Measurements from ENCODE around the gene ZFYVE28. TPM values are rescaled to one million over a fixed set of nuclear protein-coding genes. Genes with fewer than 3 reads are reported as not detected.

ZFYVE28 gene
- total RNA-seq, 4 donors from 2014 or later, result 8.9 to 19.1 (median 16.4) TPM

- Histone ChIP-seq H3K4me1 (no peaks in the 10 kb centered on the region), H3K9me3 (no peaks in the 10 kb centered on the region), H3K27ac (no peak overlapping the region), H3K36me3 (no peaks in the 10 kb centered on the region), H3K27me3 (no peaks in the 10 kb centered on the region), H3K4me3 (replicated peaks in 1 of 3) (no peak overlapping the region)
- TF ChIP-seq POLR2A (IDR thresholded peaks at IDR 0.05) (no peak), CTCF (IDR thresholded peaks at IDR 0.05) (no peak)
- DNase-seq, result no peak
- intact Hi-C loops (cut with DNase I), result no loop called here
- WGBS, 2 donors, result 93 to 99% methylated on average over 3 of the region's 3 CpGs
These were observed 135.2 kb downstream of the ZFYVE28 start for GRCh38 chr4:2283199-2283711.

GRCh38 chr4:2281575-2282343 lies 136.7 kb downstream of the ZFYVE28 start:
- Histone ChIP-seq H3K27ac (no peak overlapping the region), H3K36me3 (no peaks in the 10 kb centered on the region), H3K4me1 (no peaks in the 10 kb centered on the region), H3K27me3 (no peaks in the 10 kb centered on the region), H3K9me3 (no peaks in the 10 kb centered on the region), H3K4me3 (replicated peaks in 1 of 3) (no peak overlapping the region)
- TF ChIP-seq CTCF (IDR thresholded peaks at IDR 0.05) (no peak), POLR2A (IDR thresholded peaks at IDR 0.05) (no peak)
- intact Hi-C loops (cut with DNase I), result no loop called here
- 82 to 89% methylated on average over 8 to 10 of the region's 10 CpGs for WGBS, 2 donors
- no peak for DNase-seq

GRCh38 chr4:2280531-2281300 lies 137.7 kb downstream of the ZFYVE28 start:
- H3K4me3 ChIP-seq (replicated peaks in 1 of 3), result no peak overlapping the region
- H3K27ac ChIP-seq, result no peak overlapping the region
- TF ChIP-seq CTCF (IDR thresholded peaks at IDR 0.05), result no peak
- TF ChIP-seq POLR2A (IDR thresholded peaks at IDR 0.05), result no peak
- no peaks in the 10 kb centered on the region for H3K36me3 ChIP-seq
- H3K9me3 ChIP-seq, result no peaks in the 10 kb centered on the region
- no peaks in the 10 kb centered on the region for H3K27me3 ChIP-seq
- intact Hi-C loops (cut with DNase I), result no loop called here
- H3K4me1 ChIP-seq, result no peaks in the 10 kb centered on the region
- peak; percentile 39 to 49 for DNase-seq
- 70 to 82% methylated on average over 10 to 13 of the region's 13 CpGs for WGBS, 2 donors

- Histone ChIP-seq H3K9me3 (no peaks in the 10 kb centered on the region), H3K27me3 (no peaks in the 10 kb centered on the region), H3K4me3 (replicated peaks in 1 of 3) (no peak overlapping the region), H3K27ac (no peak overlapping the region), H3K4me1 (no peaks in the 10 kb centered on the region), H3K36me3 (no peaks in the 10 kb centered on the region)
- no peak for TF ChIP-seq CTCF (IDR thresholded peaks at IDR 0.05)
- TF ChIP-seq POLR2A (IDR thresholded peaks at IDR 0.05), result no peak
- DNase-seq, result no peak
- intact Hi-C loops (cut with DNase I), result no loop called here
- 96% methylated on average over 9 of the region's 9 CpGs for WGBS, 2 donors
These were observed 140.5 kb downstream of the ZFYVE28 start for GRCh38 chr4:2277956-2278355.
